Measurements from ENCODE around the gene WDR1.

WDR1 gene

DNA sequence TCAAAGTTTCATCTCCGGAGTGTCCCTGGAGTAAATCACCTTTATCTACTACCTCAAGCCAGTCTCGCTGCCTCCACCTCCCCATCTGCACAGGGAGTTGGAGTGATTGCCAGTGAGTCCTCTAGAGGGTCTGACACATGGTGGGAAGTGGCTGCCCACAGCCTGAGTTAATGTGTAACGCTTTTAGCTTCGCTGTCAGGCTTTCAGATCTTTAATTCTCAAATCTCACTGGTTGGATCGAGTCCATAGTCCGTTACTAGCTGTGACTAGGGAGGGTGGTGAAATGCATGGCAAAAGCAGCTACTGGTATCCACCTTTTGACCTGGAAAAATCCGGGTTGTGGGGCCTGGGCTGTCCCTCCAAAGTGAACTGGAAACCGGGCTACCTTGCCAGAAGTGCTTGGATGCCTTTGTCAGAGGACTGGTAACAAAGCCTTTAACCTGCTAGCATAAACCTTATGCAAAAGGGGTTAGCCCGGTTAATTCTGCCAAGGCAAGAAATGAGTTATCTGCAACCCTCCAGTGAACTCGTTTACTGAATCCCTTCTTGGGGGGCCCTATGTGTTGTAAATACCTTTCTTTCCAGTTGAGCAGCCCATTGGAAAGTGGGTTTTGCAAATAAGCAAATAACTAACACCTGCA is 5.1 kb upstream of the WDR1 start:
- TF ChIP-seq, protein P1, sequence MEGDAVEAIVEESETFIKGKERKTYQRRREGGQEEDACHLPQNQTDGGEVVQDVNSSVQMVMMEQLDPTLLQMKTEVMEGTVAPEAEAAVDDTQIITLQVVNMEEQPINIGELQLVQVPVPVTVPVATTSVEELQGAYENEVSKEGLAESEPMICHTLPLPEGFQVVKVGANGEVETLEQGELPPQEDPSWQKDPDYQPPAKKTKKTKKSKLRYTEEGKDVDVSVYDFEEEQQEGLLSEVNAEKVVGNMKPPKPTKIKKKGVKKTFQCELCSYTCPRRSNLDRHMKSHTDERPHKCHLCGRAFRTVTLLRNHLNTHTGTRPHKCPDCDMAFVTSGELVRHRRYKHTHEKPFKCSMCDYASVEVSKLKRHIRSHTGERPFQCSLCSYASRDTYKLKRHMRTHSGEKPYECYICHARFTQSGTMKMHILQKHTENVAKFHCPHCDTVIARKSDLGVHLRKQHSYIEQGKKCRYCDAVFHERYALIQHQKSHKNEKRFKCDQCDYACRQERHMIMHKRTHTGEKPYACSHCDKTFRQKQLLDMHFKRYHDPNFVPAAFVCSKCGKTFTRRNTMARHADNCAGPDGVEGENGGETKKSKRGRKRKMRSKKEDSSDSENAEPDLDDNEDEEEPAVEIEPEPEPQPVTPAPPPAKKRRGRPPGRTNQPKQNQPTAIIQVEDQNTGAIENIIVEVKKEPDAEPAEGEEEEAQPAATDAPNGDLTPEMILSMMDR (IDR thresholded peaks at IDR 0.05; ENCODE audit: insufficient read depth, low read length, missing control alignments): no peak
- POLR2A ChIA-PET: no interaction called here
- CTCF ChIA-PET: interaction anchor here (1.2 to 3.0 kb wide), 2 partner anchors 37 to 434 kb away, joined by 3 to 7 read pairs; no protein-coding TSS in a partner anchor
- H3K4me3 ChIP-seq (ENCODE audit: low read depth, low read length): no peak overlapping the region
- DNase-seq (ENCODE audit: low read depth, low spot score): no peak

DNA sequence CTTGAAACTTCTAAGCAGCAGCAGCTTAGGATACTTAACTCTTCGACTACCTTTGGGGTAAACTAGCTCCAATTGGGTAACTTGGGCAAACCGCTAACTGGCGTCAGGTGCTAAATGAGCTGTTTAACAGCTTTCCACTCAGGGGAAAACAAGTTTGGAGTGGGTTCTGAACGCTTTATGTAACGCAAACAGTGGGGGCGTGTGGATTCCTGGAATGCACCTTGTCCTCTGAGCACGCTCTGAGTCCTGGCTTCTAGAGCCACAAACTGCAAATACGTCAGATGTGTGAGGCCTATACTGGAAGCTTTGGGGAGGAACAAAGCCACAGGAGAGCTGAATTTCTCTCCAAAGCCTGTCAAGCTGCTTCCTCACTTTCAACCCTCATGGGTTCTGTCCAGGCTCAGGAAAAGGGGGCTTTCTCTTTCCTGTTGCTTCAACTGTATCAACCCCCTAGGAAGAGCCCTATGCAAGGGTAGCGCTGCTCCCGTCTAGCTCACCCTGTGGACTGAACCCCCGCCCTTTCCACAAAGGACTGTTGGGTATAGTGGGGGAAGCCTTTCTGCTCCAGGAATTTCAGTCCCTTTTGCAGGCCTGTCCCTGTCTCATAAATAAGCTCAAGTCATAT is 4.5 kb upstream of the WDR1 start:
- DNase-seq (ENCODE audit: low read depth, low spot score): no peak
- CTCF ChIA-PET: interaction anchor here (3.0 kb wide), 1 partner anchor 38 kb away, joined by 7 read pairs; no protein-coding TSS in a partner anchor
- H3K4me3 ChIP-seq (ENCODE audit: low read depth, low read length): no peak overlapping the region
- TF ChIP-seq, protein P1 (IDR thresholded peaks at IDR 0.05; ENCODE audit: insufficient read depth, low read length, missing control alignments): no peak
- POLR2A ChIA-PET: no interaction called here

DNA sequence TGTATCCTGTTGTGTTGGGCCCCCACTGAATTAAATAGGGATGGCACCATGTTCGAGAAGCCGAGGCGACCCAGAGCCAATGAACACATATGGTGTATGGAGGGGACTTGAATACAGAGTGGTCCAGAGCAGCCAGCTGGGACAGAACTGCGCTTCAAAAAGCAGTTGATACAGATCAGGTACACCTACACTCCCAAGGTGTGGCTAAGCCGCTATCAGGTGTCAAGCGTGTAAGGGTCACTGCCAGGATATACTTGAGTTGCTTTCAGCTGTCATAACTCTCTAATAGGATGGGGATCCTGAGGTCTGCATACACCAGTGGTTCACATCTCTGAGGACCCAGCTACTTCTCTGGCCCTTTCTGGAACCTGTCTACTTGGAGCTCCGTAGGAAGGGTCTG is 3.2 kb upstream of the WDR1 start:
- POLR2A ChIA-PET: interaction anchor here (3.6 kb wide), 1 partner anchor 25 kb away, joined by 87 read pairs; no protein-coding TSS in a partner anchor
- TF ChIP-seq, protein P1 (IDR thresholded peaks at IDR 0.05; ENCODE audit: insufficient read depth, low read length, missing control alignments): no peak
- CTCF ChIA-PET: interaction anchor here (1.3 kb wide), 2 partner anchors 24 to 38 kb away, joined by 4 to 6 read pairs; no protein-coding TSS in a partner anchor
- H3K4me3 ChIP-seq (ENCODE audit: low read depth, low read length): no peak overlapping the region
- no peak for DNase-seq (ENCODE audit: low read depth, low spot score)

DNA sequence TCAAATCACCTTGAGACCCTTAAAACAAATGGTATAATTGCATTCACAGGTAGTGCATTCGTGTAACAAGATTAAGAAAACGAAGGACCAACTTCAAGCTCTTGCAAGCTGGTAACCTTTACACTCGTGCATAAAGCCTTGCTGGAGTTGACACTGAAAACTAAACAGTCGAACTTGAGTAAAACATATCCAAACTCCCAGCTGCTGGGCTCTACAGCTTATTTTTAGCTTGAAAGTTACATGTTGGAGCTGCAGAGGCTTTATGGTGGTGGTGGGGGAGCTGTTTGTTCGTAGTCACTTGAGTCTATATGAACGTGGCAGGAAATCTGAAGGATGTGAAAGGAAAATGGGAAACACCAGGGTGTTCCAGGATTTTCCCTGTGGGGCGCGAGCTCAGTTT is 2.7 kb upstream of the WDR1 start:
- DNase-seq (ENCODE audit: low read depth, low spot score): no peak
- ChIA-PET POLR2A (interaction anchor here (3.6 kb wide), 1 partner anchor 25 kb away, joined by 87 read pairs; no protein-coding TSS in a partner anchor), CTCF (interaction anchor here (1.3 kb wide), 2 partner anchors 23 to 39 kb away, joined by 4 to 6 read pairs; no protein-coding TSS in a partner anchor)
- TF ChIP-seq, protein P1 (IDR thresholded peaks at IDR 0.05; ENCODE audit: insufficient read depth, low read length, missing control alignments): no peak
- no peak overlapping the region for H3K4me3 ChIP-seq (ENCODE audit: low read depth, low read length)

DNA sequence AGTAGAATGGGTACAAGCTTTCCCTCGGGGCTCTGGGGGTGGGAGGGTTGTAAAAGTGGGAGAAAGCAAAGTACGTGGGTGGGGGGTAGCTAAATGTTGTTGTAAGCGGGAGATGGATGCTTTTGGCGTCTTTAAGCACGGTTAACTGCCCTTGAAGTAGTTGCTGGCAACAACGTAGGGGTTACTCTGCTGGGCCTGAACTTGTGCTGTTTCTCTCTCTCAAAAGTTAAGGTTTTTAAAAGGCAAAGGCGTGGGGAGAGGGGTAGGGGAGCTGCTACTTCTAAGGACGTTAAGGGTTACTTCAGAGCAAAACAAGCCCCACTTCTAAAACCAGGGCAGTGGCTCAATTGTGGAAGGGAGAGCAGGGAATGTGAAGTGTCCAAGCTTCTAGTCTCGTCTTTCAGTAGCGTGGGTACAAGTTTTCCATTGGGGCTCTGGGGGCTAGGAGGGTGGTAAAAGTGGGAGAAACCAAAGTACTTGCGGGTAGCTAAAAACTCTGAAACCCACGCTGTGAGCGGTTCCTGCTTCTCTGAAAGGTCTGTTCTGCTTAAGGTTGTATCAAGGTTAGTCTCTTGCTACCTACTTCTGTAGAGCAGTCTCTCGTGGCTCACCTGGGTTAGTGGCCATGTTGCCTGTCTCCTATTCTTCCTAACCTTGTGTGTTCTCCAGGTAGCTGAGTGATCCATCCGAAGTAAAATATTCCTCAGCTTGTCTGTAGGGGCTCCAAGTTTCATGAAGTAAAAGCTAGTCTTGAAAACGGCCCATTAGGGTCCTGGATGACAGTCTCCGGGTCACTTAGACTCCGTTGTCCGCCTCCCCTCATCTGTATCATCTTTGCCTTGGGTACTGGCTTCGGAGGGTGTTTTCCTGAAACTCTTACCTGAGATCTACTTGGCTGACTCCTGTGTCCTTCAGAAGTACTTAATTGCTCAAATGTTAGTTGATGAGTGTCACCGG is 1.7 kb upstream of the WDR1 start:
- TF ChIP-seq, protein P1 (IDR thresholded peaks at IDR 0.05; ENCODE audit: insufficient read depth, low read length, missing control alignments): no peak
- ChIA-PET CTCF (interaction anchor here (1.3 to 1.5 kb wide), 2 partner anchors 25 to 40 kb away, joined by 4 read pairs; no protein-coding TSS in a partner anchor), POLR2A (interaction anchor here (0.6 to 3.6 kb wide), 12 partner anchors 8 to 448 kb away, joined by 3 to 87 read pairs (median 4); partner anchors contain the start of gene ZNF518B)
- DNase-seq (ENCODE audit: low read depth, low spot score): no peak
- H3K4me3 ChIP-seq (ENCODE audit: low read depth, low read length): no peak overlapping the region
